HG02970 (cell line): Measurements from ENCODE around the gene TBC1D17.

Source experiments
- ATAC-seq: cut with Tn5 transposase; IDR thresholded peaks from one replicate; pipeline ENCODE4 v1.9.1; 2021; ENCODE audit warnings: mild to moderate bottlenecking, moderate library complexity, moderate number of reproducible peaks; ENCODE audit not compliant: unreplicated experiment, low FRiP score

The TBC1D17 gene

GRCh38 chr19:49877020-49877878, at the start of gene TBC1D17, which contains the start of gene AKT1S1:
TSS of gene TBC1D17 (plus strand) at chr19:49877702. CDS start at chr19:49877724, 22 bp downstream.
TSS of gene AKT1S1 (minus strand) at chr19:49877355. CDS start at chr19:49873295, 4,060 bp downstream.
- ATAC-seq, result peak; percentile 57

DNA sequence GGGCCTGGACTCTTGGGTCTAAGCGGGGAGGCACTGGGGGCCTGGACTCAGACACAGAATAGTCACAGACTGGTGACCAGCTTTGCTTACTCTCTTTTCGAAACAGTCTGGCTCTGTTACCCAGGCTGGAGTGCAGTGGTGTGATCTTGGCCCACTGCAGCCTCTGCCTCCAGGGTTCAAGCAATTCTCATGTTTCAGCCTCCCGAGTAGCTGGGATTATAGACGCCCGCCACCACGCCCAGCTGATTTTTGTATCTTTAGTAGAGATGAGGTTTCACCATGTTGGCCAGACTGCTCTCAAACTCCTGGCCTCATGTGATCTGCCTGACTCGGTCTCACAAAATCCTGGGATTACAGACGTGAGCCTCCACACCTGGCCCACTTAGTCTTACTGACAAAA, 48.3 kb upstream of the TBC1D17 start:
- no peak for ATAC-seq

- no peak for ATAC-seq
Observed at GRCh38 chr19:49829721-49830120, 47.8 kb upstream of the TBC1D17 start.

GRCh38 chr19:49830766-49831165, 46.7 kb upstream of the TBC1D17 start:
- no peak for ATAC-seq

- ATAC-seq, result no peak
Observed at GRCh38 chr19:49831592-49831991, 45.9 kb upstream of the TBC1D17 start.

- ATAC-seq, result no peak
Observed at GRCh38 chr19:49832556-49832955, 44.9 kb upstream of the TBC1D17 start.

DNA sequence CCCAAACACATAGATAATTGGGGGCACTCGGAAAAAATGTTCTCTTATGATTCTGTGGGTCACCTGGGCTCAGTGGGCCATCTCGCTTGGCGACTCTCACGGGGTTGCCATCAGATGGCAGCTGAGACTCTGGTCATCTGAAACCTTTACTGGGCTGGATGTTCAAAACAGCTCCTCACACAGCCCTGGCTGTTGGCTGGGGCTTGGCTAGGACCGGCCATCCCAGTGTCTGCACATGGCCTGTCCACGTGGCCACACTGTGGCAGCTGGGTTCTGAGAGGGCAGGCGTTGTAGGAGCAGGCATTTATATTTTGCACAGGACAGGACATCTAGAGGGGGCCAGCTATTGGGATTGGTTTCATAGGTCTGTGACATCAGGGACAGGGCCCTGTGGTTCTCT, 43.9 kb upstream of the TBC1D17 start:
- ATAC-seq, result no peak

DNA sequence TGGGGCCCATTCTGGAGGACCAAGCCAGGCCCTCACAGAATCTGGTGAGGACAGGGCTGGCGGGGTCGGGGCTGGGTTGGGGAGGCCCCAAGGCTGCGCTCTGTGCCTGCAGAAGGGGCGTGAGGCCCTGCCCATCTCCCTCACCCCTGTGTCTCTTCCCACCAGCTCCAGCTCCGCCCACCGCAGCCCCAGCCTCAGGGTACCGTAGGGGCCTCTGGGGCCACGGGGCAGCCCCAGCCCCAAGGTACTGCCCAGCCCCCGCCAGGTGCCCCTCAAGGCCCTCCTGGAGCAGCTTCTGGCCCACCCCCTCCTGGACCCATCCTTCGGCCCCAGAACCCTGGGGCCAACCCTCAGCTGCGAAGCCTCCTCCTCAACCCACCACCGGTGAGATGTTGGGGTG, 41.9 kb upstream of the TBC1D17 start:
- ATAC-seq, result no peak

DNA sequence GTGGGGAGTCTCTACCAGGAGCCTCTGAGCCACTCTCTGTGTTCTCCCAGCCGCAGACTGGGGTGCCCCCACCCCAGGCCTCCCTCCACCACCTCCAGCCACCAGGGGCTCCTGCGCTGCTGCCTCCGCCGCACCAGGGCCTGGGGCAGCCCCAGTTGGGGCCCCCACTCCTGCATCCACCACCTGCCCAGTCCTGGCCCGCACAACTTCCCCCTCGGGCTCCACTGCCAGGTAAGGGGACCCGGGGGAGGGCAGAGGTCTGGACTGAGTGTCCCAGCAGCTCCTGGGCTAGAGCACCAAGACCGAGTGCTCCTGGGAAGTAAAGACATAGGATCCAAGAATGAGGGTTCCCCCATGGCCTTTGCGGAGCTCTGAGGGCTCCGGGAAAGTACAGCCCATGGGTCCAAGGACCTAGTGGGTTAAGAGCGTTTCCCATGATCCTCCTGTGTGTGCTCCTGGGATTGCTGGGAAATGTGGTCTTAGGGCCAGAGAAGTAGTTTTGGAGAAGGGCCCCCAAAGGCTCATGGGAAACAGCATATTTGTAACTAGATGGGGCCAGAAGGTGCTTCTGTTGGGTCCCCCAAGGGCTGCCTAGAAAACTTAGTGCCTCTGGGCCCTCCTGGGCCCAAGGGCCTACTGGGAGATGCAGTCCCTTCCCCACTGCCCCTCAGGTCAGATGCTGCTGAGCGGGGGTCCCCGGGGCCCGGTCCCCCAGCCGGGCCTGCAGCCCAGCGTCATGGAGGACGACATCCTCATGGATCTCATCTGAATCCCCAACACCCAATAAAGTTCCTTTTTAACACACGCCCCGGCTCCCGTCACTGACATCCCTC, 41.1 kb upstream of the TBC1D17 start:
- ATAC-seq, result no peak

DNA sequence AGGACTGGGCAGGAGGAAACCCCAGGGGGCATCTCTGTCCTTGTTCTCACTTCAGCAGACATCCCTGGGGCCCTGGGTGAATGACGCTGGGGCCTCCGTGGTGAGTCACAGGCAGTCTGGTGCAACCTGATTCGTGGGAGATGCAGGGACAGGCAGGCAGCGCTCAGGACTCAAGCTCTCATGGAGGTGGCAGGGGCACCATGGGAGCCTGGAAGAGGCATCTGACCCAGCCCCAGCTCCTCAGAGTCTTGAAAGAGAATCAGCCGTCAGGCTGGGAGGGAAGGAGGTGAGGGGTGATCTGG, 40.5 kb upstream of the TBC1D17 start:
- ATAC-seq, result no peak

DNA sequence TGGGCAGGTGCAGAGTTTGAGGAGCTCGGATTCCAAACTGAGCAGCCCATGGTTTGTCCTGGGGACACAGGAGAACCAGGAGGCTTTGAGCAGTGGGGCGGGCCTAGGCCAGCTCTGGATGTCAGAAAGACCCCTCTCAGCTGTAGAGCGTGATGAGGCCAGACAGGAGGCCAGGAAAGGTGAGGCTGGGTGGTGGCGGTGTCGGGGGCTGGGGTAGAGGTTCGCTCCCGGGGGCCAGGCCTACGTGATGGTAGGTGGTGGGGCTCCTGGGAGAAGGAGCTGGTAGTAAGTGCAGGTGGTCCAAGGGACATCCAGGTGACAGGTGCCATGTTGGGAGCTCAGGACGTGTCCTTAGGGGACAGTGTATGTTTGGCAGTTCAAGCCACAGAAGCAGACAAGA, 40.1 kb upstream of the TBC1D17 start:
- ATAC-seq, result no peak

- ATAC-seq, result no peak
Observed at GRCh38 chr19:49838885-49839588, 38.5 kb upstream of the TBC1D17 start.

GRCh38 chr19:49839713-49840112, 37.8 kb upstream of the TBC1D17 start:
- no peak for ATAC-seq

DNA sequence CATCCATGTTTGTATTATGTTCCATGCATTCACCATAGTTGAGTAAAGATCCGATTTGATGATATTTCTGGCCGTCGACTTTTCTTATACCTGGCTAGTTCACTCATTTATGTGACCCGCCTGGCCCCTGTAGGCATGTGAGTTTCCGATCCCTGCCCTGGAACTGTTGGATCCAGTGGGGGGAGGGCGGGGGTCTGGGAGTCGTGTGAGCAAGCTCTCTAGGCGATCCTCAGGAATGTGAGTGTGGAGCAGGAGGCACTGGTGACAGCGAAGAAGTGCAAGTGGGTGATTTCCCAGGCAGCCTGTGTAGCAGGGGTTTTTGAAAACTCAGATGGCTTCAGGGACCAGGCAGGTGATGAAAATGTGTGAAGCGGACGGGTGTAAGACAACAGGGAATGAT, 37.2 kb upstream of the TBC1D17 start:
- no peak for ATAC-seq

DNA sequence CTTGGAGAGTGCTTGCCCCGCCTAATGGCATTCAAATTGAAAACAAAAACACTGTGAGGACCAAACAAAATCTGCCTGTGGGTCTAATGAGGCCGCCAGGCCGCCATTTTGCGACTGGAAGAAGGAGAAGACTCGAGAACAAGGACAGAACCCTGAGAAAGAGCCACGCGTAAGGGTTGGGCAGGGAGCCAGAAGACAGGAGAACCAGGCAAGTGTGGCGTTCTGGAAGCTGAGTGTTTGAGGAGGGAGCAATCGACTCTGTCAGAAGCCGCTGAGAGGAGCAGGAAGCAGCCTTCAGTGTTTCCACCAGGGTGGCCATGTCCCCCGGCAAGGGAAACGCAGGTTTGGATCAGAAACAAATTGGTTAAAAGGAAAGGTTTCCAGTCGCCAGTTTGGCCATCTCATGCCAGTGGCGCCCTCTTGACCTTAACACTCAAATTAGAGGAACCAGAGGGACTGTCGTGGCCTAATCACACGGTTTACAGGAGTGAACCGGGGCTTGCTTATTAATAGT, 36.7 kb upstream of the TBC1D17 start:
- ATAC-seq, result no peak

- ATAC-seq, result no peak
Observed at GRCh38 chr19:49843265-49843664, 34.2 kb upstream of the TBC1D17 start.

DNA sequence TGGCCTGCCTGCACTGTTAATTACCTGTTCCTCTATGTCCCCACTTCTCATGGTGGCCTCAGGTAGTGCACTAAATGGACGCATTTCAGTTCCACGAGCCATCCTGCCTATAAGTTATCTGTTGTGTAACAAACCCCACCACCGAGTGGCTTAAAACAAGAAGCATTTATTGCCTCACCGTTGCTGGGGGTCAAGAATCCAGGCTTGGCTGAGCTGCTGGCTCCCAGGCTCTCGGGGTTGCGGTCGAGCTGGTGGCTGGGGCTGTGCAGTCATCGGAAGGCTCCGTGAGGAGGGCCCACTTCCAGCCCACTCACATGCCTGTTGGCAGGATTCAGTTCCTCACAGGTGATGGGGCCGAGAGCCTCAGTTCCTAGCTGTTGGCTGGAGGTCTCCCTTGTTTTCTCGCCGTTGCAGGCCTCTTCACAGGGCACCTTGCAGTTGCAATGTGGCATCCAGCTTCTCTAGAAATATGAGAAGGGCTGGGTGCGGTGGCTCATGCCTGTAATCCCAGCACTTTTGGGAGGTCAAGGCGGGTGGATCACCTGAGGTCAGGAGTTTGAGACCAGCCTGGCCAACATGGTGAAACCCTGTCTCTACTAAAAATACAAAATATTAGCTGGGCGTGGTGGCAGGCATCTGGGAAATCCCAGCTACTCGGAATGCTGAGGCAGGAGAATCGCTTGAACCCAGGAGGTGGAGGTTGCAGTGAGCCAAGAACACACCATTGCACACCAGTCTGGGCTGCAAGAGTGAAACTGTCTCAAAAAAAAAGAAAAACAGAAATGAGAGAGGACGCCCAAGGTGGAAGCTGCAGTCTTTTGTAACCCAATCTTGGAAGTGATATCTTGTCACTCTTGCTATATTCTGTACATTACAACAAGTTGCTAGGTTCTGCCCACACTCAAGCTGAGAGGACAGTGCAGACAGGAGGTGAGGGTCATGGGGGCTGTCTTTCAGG, 33.1 kb upstream of the TBC1D17 start:
- ATAC-seq, result no peak

DNA sequence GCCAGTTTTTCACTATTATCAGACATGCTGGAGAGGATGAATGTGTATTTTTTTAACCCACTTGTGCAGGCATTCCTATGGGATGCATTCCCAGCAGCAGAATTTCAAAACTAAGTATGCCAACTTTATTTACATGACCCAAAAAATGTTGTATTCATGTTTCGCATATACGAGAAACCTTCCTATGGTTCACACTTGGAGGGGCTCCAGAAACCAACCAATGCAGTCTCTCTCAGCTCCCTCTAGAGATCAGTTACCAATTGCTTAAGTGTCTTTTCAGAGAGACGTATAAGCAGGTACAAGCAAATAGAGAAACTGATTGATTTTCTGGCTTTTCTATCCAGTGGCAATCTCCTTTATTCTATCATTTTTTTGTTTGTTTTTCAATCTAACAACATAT, 32.1 kb upstream of the TBC1D17 start:
- no peak for ATAC-seq

GRCh38 chr19:49846408-49846807, 31.1 kb upstream of the TBC1D17 start:
- ATAC-seq, result no peak
